HepG2 (cell line): ENCODE results near the gene SLC5A4. TPM values are rescaled to one million over a fixed set of nuclear protein-coding genes. Genes with fewer than 3 reads are reported as not detected.
"Not testable (repeated sequence)": the region's sequence is repeated elsewhere in the genome, so short reads cannot be mapped to it uniquely, and the experiment has no call there.

Source experiments
- ATAC-seq: fragments of 200-7000 bp; cut with Tn5 transposase; 3 replicates; pipeline ENCODE4 v1.9.1; 2020; ENCODE audit warnings: mild to moderate bottlenecking, moderate library complexity
- BruUV-seq: library from RNA; stranded (reverse); fragments of 400-500 nt; replicated peaks from 2 replicates; lab custom pipeline; 2021; lab: Mats Ljungman, UMichigan
- CTCF ChIA-PET: fragments of 300-600 bp; formaldehyde crosslinking; extraction: SDS; loops from one replicate; lab custom pipeline; 2021; ENCODE audit warnings: low total read pairs, inconsistent platforms, low intra/inter-chr PET ratio; lab: Yijun Ruan, JAX
- POLR2A ChIA-PET: fragments of 350-600 bp; sonication (Branson Sonifier 250); formaldehyde crosslinking; loops from one replicate; lab custom pipeline; 2020; ENCODE audit warnings: antibody characterized with exemption, inconsistent platforms; lab: Yijun Ruan, JAX
- DNase-seq: peaks from one replicate; pipeline ENCODE4 v3.0.0-alpha.2; 2015; ENCODE audit warnings: low spot score
- FAIRE-seq: peaks from 3 replicates; lab custom pipeline; 2011; peaks lifted over from hg19 to GRCh38; lab: Jason Lieb, UNC
- H2AFZ ChIP-seq: one replicate; pipeline ENCODE4 v1.6.1; 2011; ENCODE audit warnings: low read length, inconsistent platforms
- H3K27ac ChIP-seq: fragments of 300-600 bp; 3 replicates; pipeline ENCODE4 v1.8.0; 2011; ENCODE audit warnings: mixed run types, mild to moderate bottlenecking, mixed read lengths, low read length, inconsistent platforms; ENCODE audit not compliant: insufficient read depth; ENCODE audit errors: extremely low read length
- H3K27me3 ChIP-seq, 2 experiments: fragments of 200-600 bp in 1 of 2; 2 replicates in 1 of 2; 3 replicates in 1 of 2; pipeline versions ENCODE4 v1.6.0 to v1.8.0; 2011; ENCODE audit warnings: low read length in 2 of 2, mild to moderate bottlenecking in 2 of 2, moderate library complexity in 2 of 2, inconsistent platforms in 1 of 2; ENCODE audit not compliant: insufficient read depth in 2 of 2, control insufficient read depth in 1 of 2
- H3K36me3 ChIP-seq, 2 experiments: fragments of 200-600 bp in 1 of 2; replicated peaks in 1 of 2; 2 replicates in 1 of 2; 3 replicates in 1 of 2; pipeline versions ENCODE4 v1.5.1 to v1.8.0; 2011; ENCODE audit warnings: low read length in 2 of 2, inconsistent platforms in 1 of 2; ENCODE audit not compliant: insufficient read depth in 2 of 2, control insufficient read depth in 1 of 2
- H3K4me1 ChIP-seq: 2 replicates; pipeline ENCODE4 v1.5.1; 2012; ENCODE audit warnings: low read length, inconsistent platforms; ENCODE audit not compliant: insufficient read depth
- H3K4me2 ChIP-seq: 2 replicates; pipeline ENCODE4 v1.6.0; 2011; ENCODE audit warnings: low read depth, low read length, inconsistent platforms
- H3K4me3 ChIP-seq, 3 experiments: fragments of 200-600 bp in 1 of 3; sonication (generic), shearing (Covaris generic) in 1 of 3; replicated peaks in 1 of 3; 2 replicates each; pipeline ENCODE4 v1.5.1; 2011 to 2016; ENCODE audit warnings: low read length in 3 of 3, inconsistent platforms in 2 of 3, low read depth in 2 of 3, mild to moderate bottlenecking in 2 of 3, control low read depth in 1 of 3, mixed read lengths in 1 of 3; ENCODE audit not compliant: insufficient read depth in 1 of 3
- H3K79me2 ChIP-seq: one replicate; pipeline ENCODE4 v1.6.1; 2011; ENCODE audit warnings: low read length, inconsistent platforms; ENCODE audit not compliant: insufficient read depth
- H3K9ac ChIP-seq: 2 replicates; pipeline ENCODE4 v1.6.0; 2011; ENCODE audit warnings: mild to moderate bottlenecking, low read depth, low read length, inconsistent platforms; ENCODE audit not compliant: insufficient read depth
- H3K9me3 ChIP-seq: 2 replicates; pipeline ENCODE4 v1.5.1; 2012; ENCODE audit warnings: mild to moderate bottlenecking, low read length
- H4K20me1 ChIP-seq: 2 replicates; pipeline ENCODE4 v1.6.0; 2011; ENCODE audit warnings: inconsistent platforms, mild to moderate bottlenecking, low read length, moderate library complexity; ENCODE audit not compliant: insufficient read depth
- ARID3A ChIP-seq: IDR thresholded peaks from 2 replicates; pipeline ENCODE4 v1.6.1; 2012; ENCODE audit warnings: low read depth, low read length, improper control_type of control experiment
- ATF3 ChIP-seq: sonication (generic); formaldehyde crosslinking; IDR thresholded peaks from 2 replicates; pipeline ENCODE4 v1.4.0; 2020; ENCODE audit warnings: missing genetic modification reagents
- CREB1 ChIP-seq, 2 experiments: fragments of 450-650 bp in 1 of 2; IDR thresholded peaks; 2 replicates each; pipeline ENCODE4 v1.6.1; 2016 to 2017; ENCODE audit warnings: control low read depth in 1 of 2, mild to moderate bottlenecking in 1 of 2, missing compliant biosample characterization in 1 of 2, missing genetic modification characterization in 1 of 2
- JUND ChIP-seq: sonication (generic); formaldehyde crosslinking; IDR thresholded peaks from 2 replicates; pipeline ENCODE4 v1.8.0; 2022; ENCODE audit warnings: mild to moderate bottlenecking, missing genetic modification reagents
- MBNL3 ChIP-seq: fragments of 250-450 bp; sonication (Bioruptor Pico); conservative IDR thresholded peaks from 2 replicates; pipeline ENCODE4 v1.8.0; 2022; ENCODE audit warnings: mild to moderate bottlenecking, inconsistent platforms
- MIXL1 ChIP-seq: IDR thresholded peaks from 2 replicates; pipeline ENCODE4 v1.6.1; 2016
- MTA1 ChIP-seq: sonication (generic); formaldehyde crosslinking; IDR thresholded peaks from 2 replicates; pipeline ENCODE4 v1.4.0; 2020; ENCODE audit warnings: missing genetic modification reagents, mild to moderate bottlenecking, borderline replicate concordance
- MYNN ChIP-seq: sonication (generic); formaldehyde crosslinking; IDR thresholded peaks from 2 replicates; pipeline ENCODE4 v1.4.0; 2020; ENCODE audit warnings: mild to moderate bottlenecking, low read depth, missing genetic modification reagents
- SMAD9 ChIP-seq: sonication (generic); formaldehyde crosslinking; IDR thresholded peaks from 2 replicates; pipeline ENCODE4 v1.5.1; 2020; ENCODE audit warnings: mild to moderate bottlenecking, missing genetic modification reagents
- TRIM24 ChIP-seq: sonication (generic); formaldehyde crosslinking; IDR thresholded peaks from 2 replicates; pipeline ENCODE4 v1.8.0; 2022; ENCODE audit warnings: mild to moderate bottlenecking, missing genetic modification reagents
- U2AF2 ChIP-seq: fragments of 200-400 bp; formaldehyde crosslinking; IDR thresholded peaks from 2 replicates; pipeline ENCODE4 v1.6.1; 2017; ENCODE audit warnings: low read depth, mild to moderate bottlenecking, low read length
- ZBTB26 ChIP-seq: IDR thresholded peaks from 2 replicates; pipeline ENCODE4 v1.6.1; 2016; ENCODE audit warnings: missing compliant biosample characterization, missing genetic modification reagents, borderline replicate concordance
- ZFX ChIP-seq: sonication (generic); formaldehyde crosslinking; IDR thresholded peaks from 2 replicates; pipeline ENCODE4 v1.4.0; 2020; ENCODE audit warnings: mild to moderate bottlenecking, low read depth, missing genetic modification reagents, moderate library complexity
- ZNF670 ChIP-seq: sonication (generic); formaldehyde crosslinking; IDR thresholded peaks from 2 replicates; pipeline ENCODE4 v1.8.0; 2022; ENCODE audit warnings: mild to moderate bottlenecking, missing genetic modification reagents, borderline replicate concordance
- ZSCAN31 ChIP-seq: sonication (generic); formaldehyde crosslinking; IDR thresholded peaks from 2 replicates; pipeline ENCODE4 v1.5.0; 2020; ENCODE audit warnings: low read depth, mild to moderate bottlenecking, missing genetic modification reagents
- WGBS: methylation state at CpG from one replicate; pipeline ENCODE4 v1.1.6; 2017; ENCODE audit warnings: low lambda C conversion rate; 5-methylcytosine and 5-hydroxymethylcytosine counted together
- in situ Hi-C: cut with HindIII; loops from 2 replicates; pipeline ENCODE4 v1.10.0; 2017; ENCODE audit warnings: low pct_unique_long_range_greater_than_20kb; ENCODE audit not compliant: extremely low pct_ligation_motif_present
- intact Hi-C: fragments of 100-400 bp; cut with micrococcal nuclease; formaldehyde crosslinking; loops from one replicate; pipeline ENCODE4 v1.10.0; 2022; ENCODE audit not compliant: unreplicated experiment
- polyA plus RNA-seq, 8 experiments: library from polyadenylated mRNA; depleted of rRNA in 3 of 8; stranded (reverse) in 7 of 8; unstranded in 1 of 8; fragments of >200 nt; fragmentation: Illumina TruSeq in 4 of 8; extraction: Trizol in 4 of 8; gene quantifications; 2 replicates each; pipeline versions ENCODE4 v1.2.1 to v1.2.3, GENCODE V29; 2011 to 2016; ENCODE audit warnings: low read depth in 4 of 8, missing spikeins in 1 of 8, mixed read lengths in 1 of 8; ENCODE audit not compliant: insufficient read depth in 1 of 8
- total RNA-seq, 5 experiments: library from RNA; depleted of rRNA; stranded (reverse); fragments of >200 nt; fragmentation: Illumina TruSeq; extraction: Trizol; gene quantifications; 2 replicates each; pipeline ENCODE4 v1.2.3, GENCODE V29; 2016; ENCODE audit warnings: low read depth in 1 of 5

SLC5A4 gene
- total and polyA plus RNA-seq, 2 of the 13 experiments (the other 11 are each of a cell fraction or from before 2014, with no cell fraction given), result not detected

- H3K79me2 ChIP-seq, H3K4me3 ChIP-seq, FAIRE-seq, H3K27ac ChIP-seq, H3K27me3 ChIP-seq, H3K36me3 ChIP-seq, H2AFZ ChIP-seq, H3K4me2 ChIP-seq, DNase-seq, CTCF ChIA-PET, H3K4me1 ChIP-seq, in situ Hi-C loops, ATAC-seq, H3K9me3 ChIP-seq, BruUV-seq, H3K9ac ChIP-seq, H4K20me1 ChIP-seq, POLR2A ChIA-PET, intact Hi-C loops: not testable (repeated sequence)
- 49% methylated on average over 4 of the region's 4 CpGs for WGBS
Observed at GRCh38 chr22:32275353-32275752, 20.2 kb upstream of the SLC5A4 start.

- no peaks in the 10 kb centered on the region for H3K27me3 ChIP-seq
- in situ Hi-C loops (no loop called here), intact Hi-C loops (no loop called here)
- ATAC-seq, result no peak
- H3K27ac ChIP-seq, result no peak overlapping the region
- no peak overlapping the region for H3K4me3 ChIP-seq
- no TSS peak for BruUV-seq
- DNase-seq, result no peak
- H3K9me3 ChIP-seq, result no peaks in the 10 kb centered on the region
- no peak overlapping the region for H3K4me2 ChIP-seq
- H2AFZ ChIP-seq, result no peak overlapping the region
- WGBS, result 92% methylated on average over 6 of the region's 18 CpGs
- no peaks in the 10 kb centered on the region for H3K4me1 ChIP-seq
- H4K20me1 ChIP-seq, result no peaks in the 10 kb centered on the region
- no peaks in the 10 kb centered on the region for H3K79me2 ChIP-seq
- CTCF ChIA-PET, result no interaction called here
- POLR2A ChIA-PET, result no interaction called here
- no peak overlapping the region for H3K9ac ChIP-seq
- FAIRE-seq, result no peak
- no peak for TF ChIP-seq MYNN (CRISPR knock-in tag)
- no peak for TF ChIP-seq JUND
- no peak for TF ChIP-seq CREB1 (IDR thresholded peaks at IDR 0.05)
- no peak for TF ChIP-seq CREB1 (CRISPR knock-in tag; IDR thresholded peaks at IDR 0.05)
- no peak for TF ChIP-seq TRIM24 (CRISPR knock-in tag)
- no peak for TF ChIP-seq ZSCAN31 (CRISPR knock-in tag)
- no peak for TF ChIP-seq MIXL1
- TF ChIP-seq MBNL3 (CRISPR knock-in tag), result no peak
- no peak for TF ChIP-seq ZFX (CRISPR knock-in tag)
- TF ChIP-seq U2AF2, result no peak
- TF ChIP-seq ATF3 (CRISPR knock-in tag), result no peak
- TF ChIP-seq SMAD9 (CRISPR knock-in tag), result no peak
- no peak for TF ChIP-seq MTA1 (CRISPR knock-in tag)
- TF ChIP-seq ARID3A, result no peak
- no peak for TF ChIP-seq ZNF670 (CRISPR knock-in tag)
- no peak for TF ChIP-seq ZBTB26 (CRISPR knock-in tag)
- no peaks in the 10 kb centered on the region for H3K36me3 ChIP-seq
Observed at GRCh38 chr22:32271389-32271788, 16.2 kb upstream of the SLC5A4 start.
